PC-9 (cell line): ENCODE measurements around the gene SVOPL.

Experiments used
- EZH2 ChIP-seq: fragments of 200-600 bp; sonication (generic); IDR thresholded peaks from 2 replicates; pipeline ENCODE4 v1.8.0; 2017; ENCODE audit warnings: antibody characterized with exemption, low read depth
- TF ChIP-seq, protein P1 (sequence below): fragments of 200-600 bp; sonication (generic); conservative IDR thresholded peaks from 2 replicates; pipeline ENCODE4 v1.6.1; 2017; ENCODE audit warnings: mixed run types, antibody characterized with exemption, mild to moderate bottlenecking, moderate library complexity

DNA sequence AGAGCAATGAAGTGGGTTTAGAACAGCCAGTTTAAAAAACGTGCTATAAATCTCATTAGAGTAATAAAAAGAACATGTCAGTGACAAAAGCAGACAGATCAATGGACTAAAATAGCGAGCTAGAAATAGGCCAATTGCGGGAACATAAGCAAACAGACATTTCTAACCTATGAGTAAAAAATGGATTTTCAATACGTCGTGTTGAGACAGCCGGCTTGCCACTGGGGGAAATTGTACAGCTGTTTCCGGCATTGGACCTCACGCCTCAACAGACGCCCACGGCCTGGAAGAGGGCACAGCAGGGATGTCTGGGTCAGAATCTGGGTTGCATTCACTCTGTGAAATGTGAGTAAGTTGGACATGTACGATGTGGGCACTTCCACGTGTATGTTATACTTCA lies 92.9 kb downstream of the SVOPL start:
- TF ChIP-seq, protein P1, sequence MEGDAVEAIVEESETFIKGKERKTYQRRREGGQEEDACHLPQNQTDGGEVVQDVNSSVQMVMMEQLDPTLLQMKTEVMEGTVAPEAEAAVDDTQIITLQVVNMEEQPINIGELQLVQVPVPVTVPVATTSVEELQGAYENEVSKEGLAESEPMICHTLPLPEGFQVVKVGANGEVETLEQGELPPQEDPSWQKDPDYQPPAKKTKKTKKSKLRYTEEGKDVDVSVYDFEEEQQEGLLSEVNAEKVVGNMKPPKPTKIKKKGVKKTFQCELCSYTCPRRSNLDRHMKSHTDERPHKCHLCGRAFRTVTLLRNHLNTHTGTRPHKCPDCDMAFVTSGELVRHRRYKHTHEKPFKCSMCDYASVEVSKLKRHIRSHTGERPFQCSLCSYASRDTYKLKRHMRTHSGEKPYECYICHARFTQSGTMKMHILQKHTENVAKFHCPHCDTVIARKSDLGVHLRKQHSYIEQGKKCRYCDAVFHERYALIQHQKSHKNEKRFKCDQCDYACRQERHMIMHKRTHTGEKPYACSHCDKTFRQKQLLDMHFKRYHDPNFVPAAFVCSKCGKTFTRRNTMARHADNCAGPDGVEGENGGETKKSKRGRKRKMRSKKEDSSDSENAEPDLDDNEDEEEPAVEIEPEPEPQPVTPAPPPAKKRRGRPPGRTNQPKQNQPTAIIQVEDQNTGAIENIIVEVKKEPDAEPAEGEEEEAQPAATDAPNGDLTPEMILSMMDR = no peak
- no peak for TF ChIP-seq EZH2
